Vagina (tissue), 2 donors: Measurements from ENCODE around the gene KIRREL3. TPM values are rescaled to one million over a fixed set of nuclear protein-coding genes. Genes with fewer than 3 reads are reported as not detected.

ENCODE experiments used
- DNase-seq, 2 donors: peaks; one replicate each; pipeline ENCODE4 v3.0.0-alpha.2; 2017; ENCODE audit errors: extremely low spot score in 2 of 2
- H3K27ac ChIP-seq: fragments of 200-600 bp; sonication (generic); one replicate; pipeline ENCODE4 v1.5.1; 2019
- H3K27me3 ChIP-seq: fragments of 200-600 bp; sonication (generic); one replicate; pipeline ENCODE4 v1.5.1; 2019
- H3K36me3 ChIP-seq, 2 donors: fragments of 200-600 bp; sonication (generic); one replicate each; pipeline ENCODE4 v1.5.1; 2017 to 2019
- H3K4me1 ChIP-seq: fragments of 200-600 bp; sonication (generic); one replicate; pipeline ENCODE4 v1.5.1; 2019
- H3K4me3 ChIP-seq, 2 donors: fragments of 200-600 bp; sonication (generic); 1 replicate in 1 of 2; 2 replicates in 1 of 2; pipeline ENCODE4 v1.5.1; 2016 to 2019
- H3K9me3 ChIP-seq: fragments of 200-600 bp; sonication (generic); one replicate; pipeline ENCODE4 v1.5.1; 2019
- POLR2A ChIP-seq, 2 donors: fragments of 450-650 bp; IDR thresholded peaks; one replicate each; pipeline ENCODE4 v1.6.1; 2017; ENCODE audit warnings: antibody characterized with exemption in 2 of 2, mild to moderate bottlenecking in 2 of 2, moderate library complexity in 2 of 2
- POLR2AphosphoS5 ChIP-seq, 2 donors: sonication (generic); formaldehyde crosslinking; IDR thresholded peaks; one replicate each; pipeline ENCODE4 v1.9.0; 2017; ENCODE audit warnings: antibody characterized with exemption in 2 of 2, mild to moderate bottlenecking in 2 of 2, low read depth in 1 of 2; ENCODE audit not compliant: insufficient read depth in 1 of 2
- intact Hi-C: fragments of 100-400 bp; cut with DNase I; formaldehyde crosslinking; loops from one replicate; pipeline ENCODE4 v1.15.1; 2023
- total RNA-seq: library from RNA; depleted of rRNA; stranded (reverse); fragments of >200 nt; gene quantifications from one replicate; pipeline ENCODE4 v1.2.3, GENCODE V29; 2016
- TF ChIP-seq, protein P1 (sequence below), 3 experiments: fragments of 450-650 bp in 2 of 3; fragments of 200-600 bp in 1 of 3; sonication (generic) in 1 of 3; IDR thresholded peaks; one replicate each; pipeline ENCODE4 v1.5.1; 2017 to 2019; ENCODE audit warnings: antibody characterized with exemption in 3 of 3, mild to moderate bottlenecking in 2 of 3, moderate library complexity in 2 of 3

Gene KIRREL3
- total RNA-seq, 1 donor from 2014 or later = not detected

DNA sequence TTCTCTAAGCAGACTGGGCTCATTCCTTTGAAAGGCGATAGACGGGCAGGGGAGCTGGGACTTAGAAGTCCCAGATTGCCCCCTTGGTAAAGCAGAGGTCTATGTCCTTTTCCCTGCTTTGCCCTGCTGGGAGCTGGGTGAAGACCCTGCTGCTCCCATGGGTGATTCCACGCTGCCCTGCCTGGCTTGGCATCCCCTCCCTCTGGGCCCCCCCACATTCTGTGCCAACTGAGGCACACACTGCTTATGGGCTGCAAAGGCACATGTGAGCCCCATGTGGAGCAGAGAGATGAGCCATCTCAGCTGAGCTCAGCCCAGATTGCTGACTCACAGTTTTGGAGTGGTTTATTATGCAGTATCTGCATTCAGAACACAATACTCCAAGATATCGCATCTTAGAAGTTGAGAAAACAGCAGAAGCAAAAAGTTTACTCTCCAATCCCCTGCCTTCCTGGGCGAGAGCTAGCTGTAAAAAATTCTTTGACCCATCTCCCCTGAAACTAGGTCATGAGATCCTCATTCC lies 517.9 kb downstream of the KIRREL3 start:
- Histone ChIP-seq H3K9me3 (no peaks in the 10 kb centered on the region), H3K27me3 (no peaks in the 10 kb centered on the region), H3K36me3 (no peaks in the 10 kb centered on the region), H3K27ac (no peak overlapping the region), H3K4me3 (no peak overlapping the region), H3K4me1 (peaks cover 4% of the 10 kb centered on the region)
- intact Hi-C loops = loop anchor here (5.0 kb wide), 1 partner anchor 170 kb away; no protein-coding TSS in a partner anchor
- DNase-seq = no peak
- TF ChIP-seq, protein P1, sequence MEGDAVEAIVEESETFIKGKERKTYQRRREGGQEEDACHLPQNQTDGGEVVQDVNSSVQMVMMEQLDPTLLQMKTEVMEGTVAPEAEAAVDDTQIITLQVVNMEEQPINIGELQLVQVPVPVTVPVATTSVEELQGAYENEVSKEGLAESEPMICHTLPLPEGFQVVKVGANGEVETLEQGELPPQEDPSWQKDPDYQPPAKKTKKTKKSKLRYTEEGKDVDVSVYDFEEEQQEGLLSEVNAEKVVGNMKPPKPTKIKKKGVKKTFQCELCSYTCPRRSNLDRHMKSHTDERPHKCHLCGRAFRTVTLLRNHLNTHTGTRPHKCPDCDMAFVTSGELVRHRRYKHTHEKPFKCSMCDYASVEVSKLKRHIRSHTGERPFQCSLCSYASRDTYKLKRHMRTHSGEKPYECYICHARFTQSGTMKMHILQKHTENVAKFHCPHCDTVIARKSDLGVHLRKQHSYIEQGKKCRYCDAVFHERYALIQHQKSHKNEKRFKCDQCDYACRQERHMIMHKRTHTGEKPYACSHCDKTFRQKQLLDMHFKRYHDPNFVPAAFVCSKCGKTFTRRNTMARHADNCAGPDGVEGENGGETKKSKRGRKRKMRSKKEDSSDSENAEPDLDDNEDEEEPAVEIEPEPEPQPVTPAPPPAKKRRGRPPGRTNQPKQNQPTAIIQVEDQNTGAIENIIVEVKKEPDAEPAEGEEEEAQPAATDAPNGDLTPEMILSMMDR (IDR thresholded peaks at IDR 0.05) = no peak
- TF ChIP-seq POLR2A (IDR thresholded peaks at IDR 0.05) (no peak), POLR2AphosphoS5 (IDR thresholded peaks at IDR 0.05; ENCODE audit: insufficient read depth in 1 of 2, low read depth in 1 of 2) (no peak)

DNA sequence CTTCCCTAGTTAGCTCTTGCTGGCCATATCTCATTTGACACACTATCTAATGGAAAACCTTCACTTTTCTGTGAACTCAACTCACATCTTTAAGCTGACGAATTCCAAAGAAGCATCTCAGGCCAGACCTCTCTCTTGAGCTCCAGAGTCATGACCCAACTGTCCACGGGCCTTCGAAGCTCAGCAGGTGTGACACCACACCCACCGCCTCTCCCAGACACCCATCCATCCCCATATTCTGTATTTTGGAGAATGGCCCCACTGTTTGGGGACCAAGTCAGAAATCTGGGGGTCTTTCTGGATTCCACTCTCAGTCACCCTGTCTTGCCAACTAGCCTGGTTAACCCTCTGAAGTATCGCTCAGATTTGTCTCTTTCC lies 519.3 kb downstream of the KIRREL3 start:
- no peaks in the 10 kb centered on the region for H3K36me3 ChIP-seq
- TF ChIP-seq POLR2A (IDR thresholded peaks at IDR 0.05) (no peak), POLR2AphosphoS5 (IDR thresholded peaks at IDR 0.05; ENCODE audit: insufficient read depth in 1 of 2, low read depth in 1 of 2) (no peak)
- TF ChIP-seq, protein P1 (IDR thresholded peaks at IDR 0.05) = no peak
- H3K4me1 ChIP-seq = peaks cover 4% of the 10 kb centered on the region
- intact Hi-C loops = loop anchor here (5.0 kb wide), 1 partner anchor 169 kb away; no protein-coding TSS in a partner anchor
- no peak overlapping the region for H3K4me3 ChIP-seq
- H3K9me3 ChIP-seq = no peaks in the 10 kb centered on the region
- H3K27me3 ChIP-seq = no peaks in the 10 kb centered on the region
- no peak overlapping the region for H3K27ac ChIP-seq
- no peak for DNase-seq

DNA sequence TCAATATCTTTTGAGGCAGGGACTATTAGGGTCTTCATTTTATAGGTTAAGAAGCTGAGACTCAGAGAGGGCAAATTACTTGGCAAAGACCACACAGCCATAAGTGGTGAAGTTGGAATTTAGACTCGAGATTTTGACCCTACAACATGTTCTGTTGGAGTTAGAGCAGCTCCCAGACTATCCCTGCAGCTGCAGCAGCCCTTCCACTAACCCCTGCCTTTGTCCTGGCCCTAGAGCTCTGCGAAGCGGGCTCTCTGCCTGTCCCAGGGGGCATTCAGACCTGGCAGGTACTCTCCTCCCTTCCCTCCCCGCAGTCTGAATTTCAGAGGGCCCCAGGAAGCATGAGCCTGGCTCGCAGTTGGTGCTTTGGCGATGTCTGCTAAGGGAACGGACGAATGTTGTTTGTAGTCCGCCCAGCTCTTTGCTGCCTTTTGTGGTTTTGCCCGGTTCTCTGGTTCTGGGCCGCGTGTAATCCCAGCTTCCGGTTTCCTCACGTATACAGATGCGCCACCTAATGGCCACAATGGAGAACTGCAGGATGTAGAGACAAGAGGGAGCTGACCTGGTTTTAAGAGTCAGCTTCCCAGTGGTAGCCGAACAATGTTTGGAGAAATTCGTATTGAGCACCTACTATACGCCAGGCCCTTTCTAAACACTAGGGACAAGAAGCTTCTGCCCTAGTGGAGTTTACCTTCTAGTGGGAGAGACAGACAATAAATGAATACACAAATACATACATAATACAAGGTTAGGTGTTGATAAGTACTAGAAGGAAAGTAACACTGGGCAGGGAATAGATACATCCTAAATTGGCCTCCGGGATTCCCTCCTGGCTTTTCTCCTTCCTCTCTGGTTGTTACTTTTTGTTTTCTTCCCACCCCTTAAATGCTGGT lies 519.9 kb downstream of the KIRREL3 start:
- TF ChIP-seq POLR2A (IDR thresholded peaks at IDR 0.05) = no peak
- peak in 1 of 2 donors; percentile 72 for TF ChIP-seq POLR2AphosphoS5 (IDR thresholded peaks at IDR 0.05; ENCODE audit: insufficient read depth in 1 of 2, low read depth in 1 of 2)
- TF ChIP-seq, protein P1 (IDR thresholded peaks at IDR 0.05) = peak; percentile 85 to 96 (median 87)
- H3K4me1 ChIP-seq = peaks cover 4% of the 10 kb centered on the region
- no peak overlapping the region for H3K4me3 ChIP-seq
- H3K27ac ChIP-seq = peak overlapping the region; percentile 47
- H3K36me3 ChIP-seq = no peaks in the 10 kb centered on the region
- H3K9me3 ChIP-seq = no peaks in the 10 kb centered on the region
- H3K27me3 ChIP-seq = no peaks in the 10 kb centered on the region
- intact Hi-C loops = loop anchor here (5.0 kb wide), 1 partner anchor 168 kb away; no protein-coding TSS in a partner anchor
- no peak for DNase-seq

DNA sequence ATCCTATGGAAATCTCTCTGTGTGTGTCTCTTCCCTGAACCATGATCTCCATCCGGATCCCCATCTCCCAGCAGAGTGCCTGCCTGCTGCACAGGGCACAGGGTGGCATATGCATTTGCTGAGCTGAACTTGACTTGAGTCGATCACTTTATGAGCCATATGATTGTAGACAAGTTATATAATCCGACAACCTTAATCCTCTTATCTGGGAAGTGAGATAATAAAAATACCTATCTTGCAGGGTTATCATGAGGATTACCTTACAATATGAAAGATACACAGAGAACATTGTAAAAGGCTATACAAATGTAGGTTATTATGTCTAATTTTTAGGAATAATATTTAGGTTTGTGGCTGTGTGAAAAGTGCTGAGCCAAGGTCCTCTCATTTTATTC lies 520.6 kb downstream of the KIRREL3 start:
- H3K27ac ChIP-seq = no peak overlapping the region
- no peaks in the 10 kb centered on the region for H3K36me3 ChIP-seq
- no peaks in the 10 kb centered on the region for H3K27me3 ChIP-seq
- H3K4me1 ChIP-seq = peaks cover 4% of the 10 kb centered on the region
- no peaks in the 10 kb centered on the region for H3K9me3 ChIP-seq
- H3K4me3 ChIP-seq = no peak overlapping the region
- intact Hi-C loops = loop anchor here (5.0 kb wide), 1 partner anchor 168 kb away; no protein-coding TSS in a partner anchor
- TF ChIP-seq, protein P1 (IDR thresholded peaks at IDR 0.05) = no peak
- no peak for TF ChIP-seq POLR2A (IDR thresholded peaks at IDR 0.05)
- TF ChIP-seq POLR2AphosphoS5 (IDR thresholded peaks at IDR 0.05; ENCODE audit: insufficient read depth in 1 of 2, low read depth in 1 of 2) = no peak
- DNase-seq = no peak
